Measurements from ENCODE around the gene CD19.

Gene CD19

GRCh38 chr16:28982418-28982817, 50.6 kb downstream of the CD19 start:
- no peak for DNase-seq (ENCODE audit: low spot score)

- DNase-seq (ENCODE audit: low spot score), result no peak
Observed at GRCh38 chr16:28982949-28983348, 51.2 kb downstream of the CD19 start.

- no peak for DNase-seq (ENCODE audit: low spot score)
Observed at GRCh38 chr16:28983644-28984043, 51.9 kb downstream of the CD19 start.

- no peak for DNase-seq (ENCODE audit: low spot score)
Observed at GRCh38 chr16:28984091-28984490, 52.3 kb downstream of the CD19 start.

GRCh38 chr16:28984619-28985135, 52.9 kb downstream of the CD19 start, which contains the start of gene LAT:
LAT (plus strand) TSS chr16:28985052; CDS start chr16:28985418, 366 bp downstream.
- DNase-seq (ENCODE audit: low spot score), result no peak

GRCh38 chr16:28985211-28986041, 53.7 kb downstream of the CD19 start:
- DNase-seq (ENCODE audit: low spot score), result no peak

GRCh38 chr16:28986046-28986445, 54.3 kb downstream of the CD19 start:
- no peak for DNase-seq (ENCODE audit: low spot score)

- no peak for DNase-seq (ENCODE audit: low spot score)
Observed at GRCh38 chr16:28986492-28986891, 54.7 kb downstream of the CD19 start.

GRCh38 chr16:28987170-28987853, 55.5 kb downstream of the CD19 start:
- no peak for DNase-seq (ENCODE audit: low spot score)

Measured in globus pallidus (tissue), 1 donor.